ENCODE measurements around the gene STON1.
"Not testable (repeated sequence)": the region's sequence is repeated elsewhere in the genome, so short reads cannot be mapped to it uniquely, and the experiment has no call there.

Gene STON1

DNA sequence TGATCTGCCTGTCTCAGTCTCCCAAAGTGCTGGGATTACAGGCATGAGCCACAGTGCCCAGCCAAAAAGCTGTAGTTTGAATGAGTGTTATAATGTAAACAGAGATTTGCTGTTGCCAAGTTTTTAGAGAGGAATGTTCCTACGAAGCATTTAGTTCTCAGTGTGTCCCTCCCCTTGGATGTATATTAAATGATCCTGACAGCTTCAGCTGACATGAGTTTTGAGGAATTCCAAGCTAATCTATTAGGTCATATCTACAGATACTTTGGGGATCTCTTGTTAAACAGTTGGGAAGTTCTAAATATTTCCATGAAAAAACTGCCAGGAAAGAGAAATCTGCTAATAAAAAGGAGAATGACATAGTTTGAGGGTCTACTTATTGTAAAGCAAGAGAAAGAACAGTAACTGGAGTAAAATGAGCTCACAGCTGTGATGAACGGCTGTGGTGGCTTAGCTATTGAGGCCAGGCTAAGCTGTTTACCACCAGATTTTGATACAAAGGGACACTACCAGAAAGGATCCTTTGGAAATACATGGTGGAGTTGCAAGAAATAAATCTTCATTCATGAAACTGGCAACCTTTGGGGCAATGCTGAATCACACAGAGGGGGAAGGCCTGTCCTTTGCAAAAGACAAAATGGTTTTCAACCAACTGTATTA, 2.6 kb upstream of the STON1 start:
- DNase-seq (ENCODE audit: low spot score), result no peak

DNA sequence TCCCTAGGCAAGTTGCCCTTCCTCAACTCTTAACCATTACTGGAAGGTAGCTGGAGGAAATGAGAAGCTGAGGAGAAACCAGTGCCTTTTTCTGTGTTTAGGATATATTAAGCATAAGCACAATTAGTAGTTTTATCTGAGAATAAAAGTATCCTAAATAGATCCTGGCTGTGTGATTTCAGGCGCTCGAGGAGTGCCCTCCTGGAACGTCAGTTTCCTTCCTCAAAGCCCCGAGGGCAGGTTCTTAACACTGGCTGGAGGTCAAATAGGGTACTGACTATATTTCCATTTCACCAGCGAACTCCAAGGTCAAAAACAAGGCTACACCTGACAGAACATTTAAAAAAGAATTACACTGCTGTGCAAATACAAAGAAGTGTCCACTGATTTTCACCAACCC, 1.5 kb upstream of the STON1 start:
- no peak for DNase-seq (ENCODE audit: low spot score)

DNA sequence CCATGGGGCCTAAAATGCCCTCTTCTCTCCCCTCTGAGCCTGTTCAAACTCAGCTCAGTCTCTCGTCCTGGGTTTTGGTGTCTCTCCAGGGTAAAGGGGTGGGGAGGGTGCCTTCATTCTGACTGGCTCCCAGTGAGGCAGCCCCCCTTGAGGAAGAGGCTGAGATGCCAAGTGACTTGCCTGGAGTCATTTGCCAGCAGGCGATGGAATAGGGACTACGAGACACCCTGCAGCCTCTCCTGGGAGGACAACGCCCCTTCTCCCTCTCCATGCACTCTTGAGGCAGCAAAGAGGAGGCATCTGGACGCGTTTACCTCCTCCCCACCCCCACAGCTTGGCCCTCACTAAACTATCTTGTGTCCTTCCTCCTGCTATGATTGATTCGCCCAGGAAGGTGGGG, 760 bp upstream of the STON1 start:
- DNase-seq (ENCODE audit: low spot score), result no peak

DNA sequence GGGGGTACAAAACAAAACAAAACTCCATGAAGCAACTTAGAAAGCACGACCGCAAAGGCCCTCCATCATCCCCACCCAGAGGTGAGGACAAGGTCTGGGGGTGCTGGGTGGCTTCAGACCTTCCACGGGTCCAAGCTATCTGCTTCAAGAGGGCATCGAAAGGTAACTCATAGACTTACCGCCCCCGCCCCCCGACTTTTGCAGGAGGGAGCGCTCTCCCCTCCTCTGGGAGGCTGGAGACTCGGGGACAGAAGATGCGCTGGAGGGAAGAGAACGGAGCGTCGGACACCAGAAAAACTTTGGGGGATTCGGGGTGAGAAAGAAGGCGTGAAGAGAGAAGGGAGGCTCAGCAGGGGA, 300 bp upstream of the STON1 start:
- no peak for DNase-seq (ENCODE audit: low spot score)

DNA sequence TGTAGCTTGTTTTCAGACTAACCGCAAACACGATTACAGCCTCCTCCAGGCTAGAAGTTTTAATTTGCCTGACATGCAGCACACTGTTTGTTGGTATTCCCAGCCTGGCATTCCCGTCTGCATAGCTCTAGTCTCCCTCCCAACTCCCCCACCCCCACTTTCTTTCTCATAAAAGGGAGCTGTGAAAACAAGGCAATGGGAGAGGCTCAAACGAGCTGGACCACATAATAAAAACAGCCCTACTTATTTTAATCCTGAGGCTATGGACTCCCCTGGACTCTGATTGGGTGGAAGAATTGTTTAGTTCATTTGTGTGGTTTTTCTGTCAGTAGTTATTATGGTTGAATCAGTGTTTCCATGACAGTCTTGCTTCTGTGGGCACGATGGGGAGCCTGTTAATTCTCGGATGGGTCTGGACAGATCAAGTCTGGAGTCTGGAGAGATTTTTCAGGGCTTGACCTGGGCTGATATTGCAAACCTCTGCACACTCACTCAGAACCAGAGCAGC, 1.2 kb downstream of the STON1 start:
- peak; percentile 62 for DNase-seq (ENCODE audit: low spot score)

DNA sequence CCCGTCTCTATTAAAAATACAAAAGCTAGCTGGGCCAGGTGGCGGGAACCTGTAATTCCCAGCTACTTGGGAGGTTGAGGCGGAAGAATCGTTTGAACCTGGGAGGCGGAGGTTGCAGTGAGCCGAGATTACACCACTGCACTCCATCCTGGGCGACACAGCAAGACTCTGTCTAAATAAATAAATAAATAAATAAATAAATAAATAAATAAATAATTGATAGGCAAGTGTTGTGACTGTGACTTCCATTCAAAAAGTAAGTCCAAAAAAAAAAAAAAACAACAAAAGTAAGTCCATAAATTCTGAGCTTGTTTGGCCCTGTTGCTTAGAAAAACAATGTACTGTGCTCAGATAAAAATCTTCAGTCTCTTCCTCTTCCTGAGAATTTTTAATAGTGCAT, 2.2 kb downstream of the STON1 start:
- DNase-seq (ENCODE audit: low spot score), result no peak

DNA sequence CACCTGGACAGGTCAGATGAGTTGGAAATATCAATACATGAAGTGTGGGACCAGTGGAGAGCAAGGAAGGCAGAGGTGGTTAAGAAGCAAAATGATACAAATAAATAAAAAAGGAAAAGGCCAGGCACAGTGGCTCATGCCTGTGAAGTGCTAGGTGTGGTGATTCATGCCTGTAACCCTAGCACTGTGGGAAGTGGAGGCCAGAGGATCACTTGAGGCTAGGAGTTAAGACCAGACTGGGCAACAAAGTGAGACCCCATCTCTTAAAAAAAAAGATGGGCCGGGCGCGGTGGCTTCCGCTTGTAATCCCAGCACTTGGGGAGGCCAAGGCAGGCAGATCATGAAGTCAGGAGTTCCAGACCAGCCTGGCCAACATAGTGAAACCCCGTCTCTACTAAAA, 2.9 kb downstream of the STON1 start:
- no peak for DNase-seq (ENCODE audit: low spot score)

DNA sequence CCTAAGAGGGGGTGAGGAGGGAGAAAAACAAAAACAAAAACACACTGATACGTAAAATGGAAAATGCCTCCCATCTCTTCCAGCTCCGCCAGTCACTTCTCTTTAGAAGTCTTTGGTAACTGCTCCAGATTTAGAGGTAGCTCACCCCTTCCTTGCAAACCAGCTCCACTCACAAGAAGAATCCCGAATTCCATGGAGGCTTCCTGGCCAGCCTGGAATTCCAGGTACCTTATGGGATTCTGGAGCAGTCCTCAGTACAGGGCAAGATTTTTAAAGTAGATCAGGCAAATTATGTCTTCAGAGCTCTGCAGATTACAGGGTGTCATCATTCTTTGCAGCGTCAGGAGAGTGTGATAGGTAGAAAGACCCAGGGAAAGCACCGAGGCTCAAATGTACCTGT, 4.8 kb downstream of the STON1 start:
- no peak for DNase-seq (ENCODE audit: low spot score)

DNA sequence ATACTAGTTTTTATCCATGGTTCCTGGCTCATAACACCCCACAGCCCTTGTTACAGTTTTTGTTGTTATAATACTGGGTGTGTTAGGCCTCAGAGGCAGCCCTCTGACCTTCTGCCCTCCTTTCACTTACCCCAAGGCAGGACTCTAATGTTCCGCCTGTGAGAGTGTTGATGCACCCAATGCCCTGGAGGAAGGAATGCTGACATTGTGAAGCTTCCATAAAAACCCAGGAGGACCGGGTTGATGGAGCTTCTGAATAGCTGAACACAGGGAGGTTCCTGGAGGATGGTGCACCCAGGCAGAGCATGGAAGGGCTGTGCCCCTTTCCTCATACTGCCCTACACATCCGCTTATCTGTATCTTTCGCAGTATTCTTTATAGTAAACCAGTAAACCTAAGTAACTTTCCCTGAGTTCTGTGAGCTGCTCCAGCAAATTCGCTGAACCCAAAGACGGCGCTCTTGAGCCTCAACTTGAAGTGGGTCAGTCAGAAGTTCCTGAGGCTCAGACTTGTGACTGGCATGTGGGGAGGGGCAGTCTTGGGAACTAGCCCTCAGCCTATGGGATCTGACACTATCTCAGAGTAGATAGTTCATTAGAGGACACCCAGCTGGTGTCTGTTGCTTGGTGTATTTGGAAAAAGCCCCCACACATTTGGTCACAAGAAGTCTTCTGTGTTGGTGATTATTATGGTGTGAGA, 10.4 kb downstream of the STON1 start:
- DNase-seq (ENCODE audit: low spot score), result no peak

DNA sequence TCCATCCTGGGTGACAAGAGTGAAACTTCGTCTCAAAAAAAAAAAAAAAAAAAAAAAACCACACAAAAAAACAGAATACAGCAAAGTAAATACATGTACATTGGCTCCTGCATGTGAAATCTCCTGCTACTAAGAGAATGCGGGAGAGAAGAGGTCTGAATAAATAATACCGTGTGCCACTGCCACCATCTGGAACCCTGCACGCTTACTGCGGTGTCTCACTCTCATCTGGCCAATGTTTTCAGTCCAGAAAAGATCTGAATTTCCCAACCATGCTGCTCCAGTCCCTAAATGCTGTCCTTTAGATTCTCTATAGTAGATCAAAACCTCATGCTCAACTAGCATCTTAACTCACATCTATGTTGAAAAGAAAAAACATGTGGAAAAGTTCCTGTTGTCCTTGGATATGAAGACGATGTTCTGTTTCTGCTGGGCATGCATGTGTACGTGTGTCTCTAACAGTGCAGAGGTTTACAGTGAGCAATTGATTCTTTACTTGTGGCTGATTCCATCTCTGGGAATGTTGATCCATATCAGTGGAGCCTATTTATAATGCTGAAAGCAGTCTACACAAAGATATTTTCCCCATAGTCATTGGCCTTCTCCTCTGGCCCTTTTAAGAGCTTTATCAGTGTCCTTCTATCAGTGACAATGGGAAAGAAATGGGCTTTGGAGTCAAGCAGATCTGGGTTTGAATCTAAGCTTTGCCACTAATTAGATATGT, 11.9 kb downstream of the STON1 start:
- no peak for DNase-seq (ENCODE audit: low spot score)

DNA sequence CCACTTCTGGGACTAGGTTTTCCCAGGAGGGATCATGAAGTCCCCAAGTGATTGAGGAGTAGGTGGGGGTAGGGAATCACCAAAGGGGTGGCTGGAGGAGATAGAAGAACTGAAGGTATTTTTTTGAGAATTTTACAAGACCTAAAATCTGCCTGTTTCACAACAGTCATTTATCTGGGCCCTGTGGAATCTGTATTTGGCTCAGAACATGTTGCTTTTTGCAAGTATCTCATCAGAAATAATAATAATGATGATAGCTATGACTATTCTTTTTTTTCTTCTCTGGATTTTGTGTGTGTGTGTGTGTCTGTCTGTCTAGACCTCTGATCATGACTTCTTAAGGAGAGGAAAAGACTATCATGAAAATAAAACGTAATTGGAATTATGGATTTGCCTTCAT, 13.9 kb downstream of the STON1 start:
- DNase-seq (ENCODE audit: low spot score), result no peak

DNA sequence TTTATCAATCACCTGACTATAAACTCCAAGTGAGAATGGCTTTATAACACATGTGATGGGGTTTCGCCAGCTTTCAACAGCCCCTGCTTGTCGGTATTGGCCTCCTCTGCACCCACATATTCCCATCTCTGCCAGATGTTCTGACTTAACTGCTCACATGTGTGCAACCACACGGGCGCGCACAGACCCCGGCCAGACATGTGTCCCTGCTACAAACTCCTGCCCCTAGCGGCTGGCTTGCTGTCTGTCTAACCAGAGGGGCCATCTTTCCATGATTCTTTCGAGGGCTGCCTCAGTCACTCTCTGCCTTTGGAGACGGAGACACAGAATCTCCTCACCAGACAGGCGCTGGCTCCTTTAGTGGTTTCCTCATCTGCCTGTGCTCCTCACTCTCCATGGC, 15.3 kb downstream of the STON1 start:
- no peak for DNase-seq (ENCODE audit: low spot score)

DNA sequence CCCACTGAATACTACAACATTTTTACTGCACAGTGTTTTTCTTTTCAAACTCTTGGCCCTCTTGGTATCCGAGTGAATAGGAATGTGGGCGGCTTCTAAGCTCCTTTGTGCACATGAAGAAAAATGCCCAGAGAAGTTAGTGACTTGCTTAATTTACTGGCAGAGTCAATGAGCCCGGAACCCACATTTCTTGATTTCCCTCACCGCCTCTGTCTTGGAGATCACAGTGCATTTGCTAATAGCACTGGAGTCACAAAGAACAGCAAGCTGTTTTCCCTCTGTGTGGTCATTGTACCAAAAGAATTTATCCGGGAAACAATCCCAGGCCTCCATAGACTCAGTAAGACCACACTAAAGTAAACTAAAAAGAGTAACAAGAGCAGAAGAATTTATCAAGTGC, 18.9 kb downstream of the STON1 start:
- DNase-seq (ENCODE audit: low spot score), result peak; percentile 53

DNA sequence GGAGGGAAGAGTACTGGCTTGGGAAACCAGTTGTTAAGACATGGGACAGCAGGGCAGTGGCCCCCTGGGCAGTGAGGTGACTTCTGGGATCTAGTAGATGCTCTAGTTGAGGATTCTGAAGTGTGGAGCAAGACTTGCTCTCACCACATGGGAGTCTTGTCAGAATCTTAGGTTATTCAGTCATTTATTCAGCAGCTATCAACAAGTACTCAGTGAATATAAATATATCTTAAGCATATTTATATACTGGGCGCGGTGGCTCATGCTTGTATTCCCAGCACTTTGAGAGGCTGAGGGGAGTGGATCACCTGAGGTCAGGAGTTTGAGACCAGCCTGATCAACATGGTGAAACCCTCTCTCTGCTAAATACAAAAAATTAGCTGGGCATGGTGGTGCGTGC, 20.0 kb downstream of the STON1 start:
- no peak for DNase-seq (ENCODE audit: low spot score)

DNA sequence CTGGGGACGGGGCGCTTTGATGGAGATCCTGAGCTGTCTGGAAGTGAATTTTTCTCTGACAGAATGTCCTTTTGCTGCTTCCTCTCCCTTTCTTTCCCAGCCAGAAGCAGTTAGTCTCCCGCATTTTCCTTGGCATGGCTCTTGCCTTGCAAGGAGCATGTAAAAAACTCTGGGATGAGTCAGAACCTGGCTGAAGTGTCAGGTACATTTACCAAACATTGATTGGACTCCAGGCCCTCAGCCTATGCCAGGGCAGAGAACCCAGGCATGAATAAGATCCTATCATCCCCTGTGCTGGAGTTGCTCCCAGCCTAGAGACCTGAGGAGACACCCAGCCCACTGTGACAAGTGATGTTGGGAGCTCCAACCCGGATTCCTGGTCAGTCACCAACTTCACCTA, 21.6 kb downstream of the STON1 start:
- no peak for DNase-seq (ENCODE audit: low spot score)

DNA sequence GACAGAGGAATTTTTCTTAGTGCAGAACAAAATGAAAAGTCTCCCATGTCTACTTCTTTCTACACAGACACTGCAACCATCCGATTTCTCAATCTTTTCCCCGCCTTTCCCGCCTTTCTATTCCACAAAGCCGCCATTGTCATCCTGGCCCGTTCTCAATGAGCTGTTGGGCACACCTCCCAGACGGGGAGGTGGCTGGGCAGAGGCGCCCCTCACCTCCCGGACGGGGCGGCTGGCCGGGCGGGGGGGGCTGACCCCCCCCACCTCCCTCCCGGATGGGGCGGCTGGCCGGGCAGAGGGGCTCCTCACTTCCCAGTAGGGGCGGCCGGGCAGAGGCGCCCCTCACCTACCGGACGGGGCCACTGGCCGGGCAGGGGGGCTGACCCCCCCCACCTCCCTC, 25.1 kb downstream of the STON1 start:
- DNase-seq (ENCODE audit: low spot score), result not testable (repeated sequence)

DNA sequence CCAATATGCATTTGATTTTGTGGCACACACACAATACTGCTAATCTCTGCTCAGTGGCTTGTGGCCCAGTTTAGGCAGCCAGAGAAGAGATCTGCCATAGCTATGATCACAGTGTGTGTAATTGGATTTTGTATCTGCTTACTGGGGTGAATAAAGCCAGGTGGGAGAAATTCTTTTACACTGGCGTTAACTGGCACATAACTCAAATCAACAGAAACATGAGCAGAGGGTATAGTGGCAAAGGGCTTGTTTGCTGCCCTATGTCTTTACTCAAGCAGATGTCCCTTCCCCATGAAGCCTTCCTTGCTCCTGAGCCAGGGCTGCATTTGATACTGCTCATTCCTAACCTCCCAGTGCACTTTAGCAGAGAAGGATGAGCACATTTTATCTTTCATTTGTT, 28.5 kb downstream of the STON1 start:
- no peak for DNase-seq (ENCODE audit: low spot score)

DNA sequence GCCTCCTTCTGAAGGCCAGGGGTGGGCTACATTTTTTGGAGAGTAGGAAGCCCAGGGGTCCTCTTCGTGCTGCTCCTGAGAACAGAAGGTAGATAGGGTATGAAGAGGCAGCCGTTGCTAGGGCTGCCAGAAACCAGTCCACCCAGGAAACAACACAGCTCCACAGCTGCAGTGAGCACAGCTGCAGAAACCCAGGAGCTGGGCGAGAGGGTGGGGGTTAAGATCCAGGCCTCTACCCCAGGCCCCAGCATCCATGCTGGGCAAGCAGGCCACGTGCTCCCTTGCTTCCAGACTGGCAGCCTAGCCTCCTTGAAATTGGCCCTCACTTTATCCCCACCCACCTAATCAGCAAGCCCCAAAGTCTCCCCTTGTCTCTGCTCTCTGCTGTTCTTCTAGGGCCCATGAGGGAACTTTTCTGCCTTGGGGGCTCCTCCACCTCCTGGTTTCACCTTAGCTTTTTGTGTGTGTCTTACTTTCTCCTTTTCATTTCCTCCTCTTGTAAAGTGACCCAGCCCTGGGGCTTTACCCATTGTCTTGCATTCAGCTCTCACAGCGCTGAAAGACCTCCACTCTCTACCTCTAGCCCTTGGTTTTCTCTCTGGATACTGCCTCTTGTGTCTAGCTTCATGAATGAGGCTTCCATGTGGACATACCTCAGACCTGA, 30.7 kb downstream of the STON1 start:
- DNase-seq (ENCODE audit: low spot score), result peak; percentile 67

DNA sequence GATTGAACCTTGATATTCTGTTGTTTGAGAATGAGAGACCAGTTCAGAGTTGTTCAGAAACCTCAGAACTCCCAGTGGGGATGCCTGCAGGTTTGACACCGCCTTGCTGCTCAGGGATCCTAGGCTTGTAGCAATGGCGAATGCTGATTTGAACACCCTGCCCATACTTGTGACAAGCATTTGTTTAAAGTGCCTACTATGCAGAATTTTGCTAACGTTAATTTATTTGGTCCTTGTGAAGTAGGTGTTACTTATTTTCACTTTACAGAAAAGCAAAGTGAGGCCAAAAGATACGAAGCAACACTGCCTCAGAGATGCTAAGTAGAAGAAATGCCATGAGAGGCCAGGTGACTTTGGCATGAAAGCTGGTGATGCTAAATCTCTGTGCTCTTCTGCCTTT, 32.3 kb downstream of the STON1 start:
- DNase-seq (ENCODE audit: low spot score), result no peak

DNA sequence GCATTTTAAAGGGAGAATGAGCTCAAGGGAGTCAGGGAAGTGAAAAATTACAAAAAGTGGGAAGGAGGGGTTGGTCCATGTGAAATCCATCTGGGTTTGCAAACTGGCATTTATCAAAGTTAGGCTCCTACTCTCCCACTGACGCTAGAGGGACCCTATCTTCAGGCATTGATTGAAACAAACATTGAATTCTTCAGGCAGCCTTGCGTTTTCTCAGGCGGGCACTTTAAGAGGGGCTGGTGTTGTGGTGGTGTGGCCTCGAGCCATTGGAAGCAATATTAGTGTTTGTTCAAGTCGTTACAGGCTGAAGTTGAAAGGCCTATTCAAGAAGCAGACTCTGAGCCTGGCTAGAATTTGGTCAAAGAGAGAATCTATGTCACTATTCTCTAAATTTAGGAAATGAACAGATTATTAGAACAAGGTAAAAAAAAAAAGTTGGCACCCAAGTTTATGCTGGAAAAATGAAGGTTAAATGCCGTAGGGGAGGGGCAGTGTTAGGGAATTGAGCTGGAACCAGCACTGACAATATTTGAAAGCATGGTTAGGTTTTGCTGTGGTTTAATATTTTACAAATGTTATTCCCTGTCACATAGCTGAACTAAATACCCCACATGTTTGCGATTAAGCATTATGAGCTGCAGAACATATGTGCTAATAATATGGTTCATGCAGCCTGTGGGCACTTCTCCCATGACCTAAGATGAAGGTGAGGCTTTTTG, 36.8 kb downstream of the STON1 start:
- peak; percentile 61 for DNase-seq (ENCODE audit: low spot score)

DNA sequence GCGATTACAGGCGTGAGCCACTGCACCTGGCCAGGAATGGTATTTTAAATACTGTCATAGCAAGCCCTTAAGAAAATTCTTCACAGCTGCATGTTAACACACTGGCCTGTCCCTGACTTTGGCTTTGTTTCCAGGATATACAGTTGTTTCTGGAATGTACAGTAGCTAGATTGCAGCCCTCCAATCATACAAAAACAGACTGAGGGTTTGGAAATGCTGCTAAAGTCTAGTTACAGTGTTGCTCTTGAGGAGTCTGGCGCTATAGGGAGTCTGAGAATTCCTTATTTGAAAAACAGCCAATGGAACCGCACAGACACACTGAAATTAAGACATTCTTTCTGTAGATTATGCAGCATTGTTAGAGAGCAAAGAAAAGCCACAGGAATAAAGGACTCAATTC, 37.7 kb downstream of the STON1 start:
- DNase-seq (ENCODE audit: low spot score), result no peak

DNA sequence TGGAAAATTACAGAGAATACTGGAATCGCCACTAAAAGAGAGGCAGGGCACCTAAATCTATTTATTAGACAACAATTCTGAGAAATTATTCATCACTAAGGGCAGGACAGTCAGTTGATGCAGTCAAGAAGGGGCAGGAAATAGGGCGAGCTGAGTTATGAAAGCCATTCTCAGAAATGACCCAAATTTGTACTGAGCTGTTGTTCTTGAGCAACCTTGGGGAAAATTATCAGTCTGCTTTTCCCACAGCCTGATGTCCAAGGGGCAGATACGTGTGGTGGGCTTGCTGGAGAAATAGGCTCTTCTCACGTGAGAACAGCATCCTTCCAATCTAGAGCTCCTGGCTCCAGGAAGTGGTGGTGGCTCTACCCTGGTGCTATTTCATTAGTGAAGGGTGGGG, 38.6 kb downstream of the STON1 start:
- no peak for DNase-seq (ENCODE audit: low spot score)

Measured in Ammon's horn (tissue), 1 donor.